Natural killer cell (primary cell): ENCODE data around the gene PURA. TPM values are rescaled to one million over a fixed set of nuclear protein-coding genes. Genes with fewer than 3 reads are reported as not detected.
A peak's percentile ranks its signal among the peaks of the same experiment; 100 is the strongest.

ENCODE experiments used
- ATAC-seq, 3 donors: fragments of 150-1000 bp in 2 of 3; fragments of 200-7000 bp in 1 of 3; cut with Tn5 transposase; 1 replicate in 1 of 3; 2 replicates in 2 of 3; pipeline ENCODE4 v1.10.0; 2021; ENCODE audit warnings: mild to moderate bottlenecking in 2 of 3, moderate library complexity in 2 of 3
- DNase-seq, 2 donors: peaks; one replicate each; pipeline versions ENCODE4 v3.0.0 to v3.0.0-alpha.2; 2013 to 2021; ENCODE audit warnings: mixed read lengths in 1 of 2
- H3K27ac ChIP-seq: one replicate; pipeline ENCODE4 v1.5.1; 2013; ENCODE audit warnings: mild to moderate bottlenecking, low read length
- H3K27me3 ChIP-seq: one replicate; pipeline ENCODE4 v1.6.1; 2013; ENCODE audit warnings: low read length; ENCODE audit not compliant: control insufficient read depth, insufficient read depth
- H3K36me3 ChIP-seq: one replicate; pipeline ENCODE4 v1.6.1; 2013; ENCODE audit warnings: low read length; ENCODE audit not compliant: control insufficient read depth, insufficient read depth
- H3K4me1 ChIP-seq: one replicate; pipeline ENCODE4 v1.6.1; 2013; ENCODE audit warnings: low read length; ENCODE audit not compliant: control insufficient read depth, insufficient read depth
- H3K4me3 ChIP-seq: one replicate; pipeline ENCODE4 v1.5.1; 2013; ENCODE audit warnings: low read length
- H3K9me3 ChIP-seq: one replicate; pipeline ENCODE4 v1.6.1; 2013; ENCODE audit warnings: low read length; ENCODE audit not compliant: control insufficient read depth, insufficient read depth
- H3K27ac Mint-ChIP-seq, 2 donors: one replicate each; pipeline ENCODE4 v1.8.0; 2022; ENCODE audit warnings: mild to moderate bottlenecking in 2 of 2, mixed read lengths in 2 of 2, moderate library complexity in 1 of 2
- H3K27me3 Mint-ChIP-seq, 2 donors: one replicate each; pipeline ENCODE4 v1.8.0; 2022; ENCODE audit warnings: low read depth in 2 of 2, mixed read lengths in 2 of 2
- H3K36me3 Mint-ChIP-seq: one replicate; pipeline ENCODE4 v1.8.0; 2022; ENCODE audit warnings: mixed read lengths
- H3K4me1 Mint-ChIP-seq, 2 donors: one replicate each; pipeline ENCODE4 v1.8.0; 2022; ENCODE audit warnings: mixed read lengths in 2 of 2
- H3K4me3 Mint-ChIP-seq: one replicate; pipeline ENCODE4 v1.8.0; 2022; ENCODE audit warnings: mild to moderate bottlenecking, moderate library complexity, mixed read lengths
- H3K9me3 Mint-ChIP-seq, 2 donors: one replicate each; pipeline ENCODE4 v1.8.0; 2022; ENCODE audit warnings: mixed read lengths in 2 of 2
- CTCF ChIP-seq: fragments of 200-600 bp; IDR thresholded peaks from one replicate; pipeline ENCODE4 v1.8.0; 2022; ENCODE audit warnings: antibody characterized with exemption
- WGBS: methylation state at CpG from one replicate; pipeline ENCODE4 v1.1.7; 2013; ENCODE audit warnings: missing lambda C conversion rate; ENCODE audit not compliant: insufficient coverage; 5-methylcytosine and 5-hydroxymethylcytosine counted together
- intact Hi-C: fragments of 100-400 bp; cut with micrococcal nuclease; formaldehyde crosslinking; loops from one replicate; pipeline ENCODE4 v1.14.2; 2022
- total RNA-seq, 4 donors: library from RNA; stranded (reverse); fragments of 120-200 nt in 1 of 4; gene quantifications; one replicate each; pipeline versions ENCODE4 v1.2.3 to v1.2.4, GENCODE V29; 2013 to 2022

PURA gene
- total RNA-seq = 10 to 100 TPM in 1 of 3 donors, 1 to 10 TPM in 2; 8.1 to 12.0 (median 9.8) TPM
- total RNA-seq (2013) = 23.3 TPM

- DNase-seq (peak; percentile 95 to 98), ATAC-seq (peak; percentile 88 to 93 (median 88))
- Histone ChIP-seq H3K36me3 (no peaks in the 10 kb centered on the region), H3K27ac (peak within 1 kb of the TSS; percentile 95), H3K9me3 (no peaks in the 10 kb centered on the region), H3K27me3 (peaks cover 24% of the 10 kb centered on the region), H3K4me1 (peaks cover 26% of the 10 kb centered on the region), H3K4me3 (peak within 1 kb of the TSS; percentile 74)
- H3K4me1 Mint-ChIP-seq = peaks cover 47 to 60% of the 10 kb centered on the region in 2 donors
- H3K4me3 Mint-ChIP-seq = peak within 1 kb of the TSS; percentile 93
- TF ChIP-seq CTCF = no peak
- H3K9me3 Mint-ChIP-seq = no peaks in the 10 kb centered on the region
- H3K36me3 Mint-ChIP-seq = no peaks in the 10 kb centered on the region
- peak within 1 kb of the TSS; percentile 93 to 96 for H3K27ac Mint-ChIP-seq
- under 1% methylated on average over 56 of the region's 60 CpGs for WGBS
- intact Hi-C loops = loop anchor here (2.0 kb wide), 1 partner anchor 61 kb away; the partner anchor contains the start of gene CYSTM1
- peaks cover 17 to 24% of the 10 kb centered on the region in 2 donors for H3K27me3 Mint-ChIP-seq
Measured at GRCh38 chr5:140113699-140114263, at the start of gene PURA. TSS of gene PURA (plus strand) at chr5:140114109. CDS start at chr5:140114182, 73 bp downstream.

- intact Hi-C loops = loop anchor here (1.0 kb wide), 2 partner anchors 71 to 84 kb away; no protein-coding TSS in a partner anchor
- no peak overlapping the region for H3K4me3 ChIP-seq
- no peaks in the 10 kb centered on the region for H3K4me1 Mint-ChIP-seq
- no peak for TF ChIP-seq CTCF
- WGBS = 53% methylated on average over 9 of the region's 10 CpGs
- ATAC-seq (no peak), DNase-seq (peak in 1 of 2 donors; percentile 5)
- no peaks in the 10 kb centered on the region for H3K4me1 ChIP-seq
- no peaks in the 10 kb centered on the region for H3K9me3 ChIP-seq
- H3K9me3 Mint-ChIP-seq = no peaks in the 10 kb centered on the region
- no peak overlapping the region for H3K4me3 Mint-ChIP-seq
- no peaks in the 10 kb centered on the region for H3K36me3 ChIP-seq
- H3K27me3 ChIP-seq = peaks cover 9% of the 10 kb centered on the region
- H3K27ac ChIP-seq = no peak overlapping the region
- peaks cover 18 to 46% of the 10 kb centered on the region in 2 donors for H3K27me3 Mint-ChIP-seq
- H3K27ac Mint-ChIP-seq = no peak overlapping the region
- no peaks in the 10 kb centered on the region for H3K36me3 Mint-ChIP-seq
Measured at GRCh38 chr5:140072812-140073211, 41.1 kb upstream of the PURA start.

DNA sequence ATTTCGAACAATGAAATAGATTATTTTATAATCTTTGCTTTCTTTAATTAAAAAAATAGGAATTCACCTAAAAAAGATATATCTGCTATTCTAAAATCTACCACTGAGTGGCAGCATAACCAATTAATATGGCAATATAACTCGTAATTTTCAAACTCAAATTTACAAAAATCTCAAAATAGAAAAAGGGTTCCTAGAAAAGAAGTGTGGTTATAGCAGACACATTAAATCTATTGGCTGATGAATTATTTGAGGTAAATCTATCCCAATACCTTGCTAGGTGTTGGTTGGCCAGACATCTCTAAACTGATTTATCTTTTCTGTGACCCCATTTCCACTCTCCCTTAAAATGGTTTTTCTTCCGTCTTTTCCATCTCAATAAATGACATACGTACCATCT, 40.6 kb upstream of the PURA start:
- H3K4me1 ChIP-seq = no peaks in the 10 kb centered on the region
- intact Hi-C loops = loop anchor here (1.0 kb wide), 2 partner anchors 71 to 84 kb away; no protein-coding TSS in a partner anchor
- Mint-ChIP-seq H3K27ac (no peak overlapping the region), H3K4me3 (no peak overlapping the region), H3K36me3 (no peaks in the 10 kb centered on the region), H3K27me3 (peaks cover 16 to 42% of the 10 kb centered on the region in 2 donors), H3K9me3 (no peaks in the 10 kb centered on the region), H3K4me1 (no peaks in the 10 kb centered on the region)
- WGBS = no CpG with 5 or more reads among the region's 4 CpGs
- no peaks in the 10 kb centered on the region for H3K36me3 ChIP-seq
- peaks cover 7% of the 10 kb centered on the region for H3K27me3 ChIP-seq
- TF ChIP-seq CTCF = peak; percentile 93
- H3K4me3 ChIP-seq = no peak overlapping the region
- ATAC-seq (no peak), DNase-seq (peak in 1 of 2 donors; percentile 70)
- H3K9me3 ChIP-seq = no peaks in the 10 kb centered on the region
- H3K27ac ChIP-seq = no peak overlapping the region
